Measurements from ENCODE around the gene CPPED1. TPM values are rescaled to one million over a fixed set of nuclear protein-coding genes. Genes with fewer than 3 reads are reported as not detected.

CPPED1 gene
- total and polyA plus RNA-seq, 4 donors, result 10.4 to 29.1 (median 23.0) TPM

GRCh38 chr16:12614662-12615278 lies 188.9 kb downstream of the CPPED1 start:
- TF ChIP-seq EGR1 (IDR thresholded peaks at IDR 0.05; ENCODE audit: low read depth in 2 of 2), result no peak
- no peak for TF ChIP-seq SP1 (IDR thresholded peaks at IDR 0.05)
- no peak for TF ChIP-seq TAF1 (conservative IDR thresholded peaks at IDR 0.05)
- TF ChIP-seq, protein P1, sequence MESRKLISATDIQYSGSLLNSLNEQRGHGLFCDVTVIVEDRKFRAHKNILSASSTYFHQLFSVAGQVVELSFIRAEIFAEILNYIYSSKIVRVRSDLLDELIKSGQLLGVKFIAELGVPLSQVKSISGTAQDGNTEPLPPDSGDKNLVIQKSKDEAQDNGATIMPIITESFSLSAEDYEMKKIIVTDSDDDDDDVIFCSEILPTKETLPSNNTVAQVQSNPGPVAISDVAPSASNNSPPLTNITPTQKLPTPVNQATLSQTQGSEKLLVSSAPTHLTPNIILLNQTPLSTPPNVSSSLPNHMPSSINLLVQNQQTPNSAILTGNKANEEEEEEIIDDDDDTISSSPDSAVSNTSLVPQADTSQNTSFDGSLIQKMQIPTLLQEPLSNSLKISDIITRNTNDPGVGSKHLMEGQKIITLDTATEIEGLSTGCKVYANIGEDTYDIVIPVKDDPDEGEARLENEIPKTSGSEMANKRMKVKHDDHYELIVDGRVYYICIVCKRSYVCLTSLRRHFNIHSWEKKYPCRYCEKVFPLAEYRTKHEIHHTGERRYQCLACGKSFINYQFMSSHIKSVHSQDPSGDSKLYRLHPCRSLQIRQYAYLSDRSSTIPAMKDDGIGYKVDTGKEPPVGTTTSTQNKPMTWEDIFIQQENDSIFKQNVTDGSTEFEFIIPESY (IDR thresholded peaks at IDR 0.05), result no peak
- TF ChIP-seq, protein P2, sequence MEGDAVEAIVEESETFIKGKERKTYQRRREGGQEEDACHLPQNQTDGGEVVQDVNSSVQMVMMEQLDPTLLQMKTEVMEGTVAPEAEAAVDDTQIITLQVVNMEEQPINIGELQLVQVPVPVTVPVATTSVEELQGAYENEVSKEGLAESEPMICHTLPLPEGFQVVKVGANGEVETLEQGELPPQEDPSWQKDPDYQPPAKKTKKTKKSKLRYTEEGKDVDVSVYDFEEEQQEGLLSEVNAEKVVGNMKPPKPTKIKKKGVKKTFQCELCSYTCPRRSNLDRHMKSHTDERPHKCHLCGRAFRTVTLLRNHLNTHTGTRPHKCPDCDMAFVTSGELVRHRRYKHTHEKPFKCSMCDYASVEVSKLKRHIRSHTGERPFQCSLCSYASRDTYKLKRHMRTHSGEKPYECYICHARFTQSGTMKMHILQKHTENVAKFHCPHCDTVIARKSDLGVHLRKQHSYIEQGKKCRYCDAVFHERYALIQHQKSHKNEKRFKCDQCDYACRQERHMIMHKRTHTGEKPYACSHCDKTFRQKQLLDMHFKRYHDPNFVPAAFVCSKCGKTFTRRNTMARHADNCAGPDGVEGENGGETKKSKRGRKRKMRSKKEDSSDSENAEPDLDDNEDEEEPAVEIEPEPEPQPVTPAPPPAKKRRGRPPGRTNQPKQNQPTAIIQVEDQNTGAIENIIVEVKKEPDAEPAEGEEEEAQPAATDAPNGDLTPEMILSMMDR (IDR thresholded peaks at IDR 0.05; ENCODE audit: low read depth, low read length, missing input control), result no peak
- TF ChIP-seq, protein P3, sequence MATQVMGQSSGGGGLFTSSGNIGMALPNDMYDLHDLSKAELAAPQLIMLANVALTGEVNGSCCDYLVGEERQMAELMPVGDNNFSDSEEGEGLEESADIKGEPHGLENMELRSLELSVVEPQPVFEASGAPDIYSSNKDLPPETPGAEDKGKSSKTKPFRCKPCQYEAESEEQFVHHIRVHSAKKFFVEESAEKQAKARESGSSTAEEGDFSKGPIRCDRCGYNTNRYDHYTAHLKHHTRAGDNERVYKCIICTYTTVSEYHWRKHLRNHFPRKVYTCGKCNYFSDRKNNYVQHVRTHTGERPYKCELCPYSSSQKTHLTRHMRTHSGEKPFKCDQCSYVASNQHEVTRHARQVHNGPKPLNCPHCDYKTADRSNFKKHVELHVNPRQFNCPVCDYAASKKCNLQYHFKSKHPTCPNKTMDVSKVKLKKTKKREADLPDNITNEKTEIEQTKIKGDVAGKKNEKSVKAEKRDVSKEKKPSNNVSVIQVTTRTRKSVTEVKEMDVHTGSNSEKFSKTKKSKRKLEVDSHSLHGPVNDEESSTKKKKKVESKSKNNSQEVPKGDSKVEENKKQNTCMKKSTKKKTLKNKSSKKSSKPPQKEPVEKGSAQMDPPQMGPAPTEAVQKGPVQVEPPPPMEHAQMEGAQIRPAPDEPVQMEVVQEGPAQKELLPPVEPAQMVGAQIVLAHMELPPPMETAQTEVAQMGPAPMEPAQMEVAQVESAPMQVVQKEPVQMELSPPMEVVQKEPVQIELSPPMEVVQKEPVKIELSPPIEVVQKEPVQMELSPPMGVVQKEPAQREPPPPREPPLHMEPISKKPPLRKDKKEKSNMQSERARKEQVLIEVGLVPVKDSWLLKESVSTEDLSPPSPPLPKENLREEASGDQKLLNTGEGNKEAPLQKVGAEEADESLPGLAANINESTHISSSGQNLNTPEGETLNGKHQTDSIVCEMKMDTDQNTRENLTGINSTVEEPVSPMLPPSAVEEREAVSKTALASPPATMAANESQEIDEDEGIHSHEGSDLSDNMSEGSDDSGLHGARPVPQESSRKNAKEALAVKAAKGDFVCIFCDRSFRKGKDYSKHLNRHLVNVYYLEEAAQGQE (IDR thresholded peaks at IDR 0.05), result no peak
- no peak for TF ChIP-seq NR2F2 (IDR thresholded peaks at IDR 0.05)
- no peak for TF ChIP-seq HNF4G (IDR thresholded peaks at IDR 0.05)
- no peak for TF ChIP-seq HNF4A (conservative IDR thresholded peaks at IDR 0.05)
- Histone ChIP-seq H3K4me1 (ENCODE audit: control insufficient read depth in 4 of 4, insufficient read depth in 4 of 4, low read length in 3 of 4) (peaks cover 2 to 39% (median 27%) of the 10 kb centered on the region in 4 donors), H3K27ac (ENCODE audit: low read depth in 1 of 2, low read length in 2 of 2) (no peak overlapping the region), H3K9me3 (ENCODE audit: control insufficient read depth in 4 of 4, low read length in 3 of 4) (no peaks in the 10 kb centered on the region), H3K9ac (ENCODE audit: low read depth in 1 of 2, low read length in 2 of 2) (no peak overlapping the region), H3K36me3 (ENCODE audit: control insufficient read depth in 4 of 4, insufficient read depth in 3 of 4, low read depth in 1 of 4, low read length in 3 of 4) (no peaks in the 10 kb centered on the region), H3K4me3 (ENCODE audit: low read depth in 1 of 3, low read length in 3 of 3) (no peak overlapping the region), H3K27me3 (ENCODE audit: control insufficient read depth in 4 of 4, insufficient read depth in 4 of 4, low read length in 3 of 4) (no peaks in the 10 kb centered on the region)
- DNase-seq (ENCODE audit: low spot score), result no peak
- 89% methylated on average over 7 of the region's 7 CpGs for WGBS

DNA sequence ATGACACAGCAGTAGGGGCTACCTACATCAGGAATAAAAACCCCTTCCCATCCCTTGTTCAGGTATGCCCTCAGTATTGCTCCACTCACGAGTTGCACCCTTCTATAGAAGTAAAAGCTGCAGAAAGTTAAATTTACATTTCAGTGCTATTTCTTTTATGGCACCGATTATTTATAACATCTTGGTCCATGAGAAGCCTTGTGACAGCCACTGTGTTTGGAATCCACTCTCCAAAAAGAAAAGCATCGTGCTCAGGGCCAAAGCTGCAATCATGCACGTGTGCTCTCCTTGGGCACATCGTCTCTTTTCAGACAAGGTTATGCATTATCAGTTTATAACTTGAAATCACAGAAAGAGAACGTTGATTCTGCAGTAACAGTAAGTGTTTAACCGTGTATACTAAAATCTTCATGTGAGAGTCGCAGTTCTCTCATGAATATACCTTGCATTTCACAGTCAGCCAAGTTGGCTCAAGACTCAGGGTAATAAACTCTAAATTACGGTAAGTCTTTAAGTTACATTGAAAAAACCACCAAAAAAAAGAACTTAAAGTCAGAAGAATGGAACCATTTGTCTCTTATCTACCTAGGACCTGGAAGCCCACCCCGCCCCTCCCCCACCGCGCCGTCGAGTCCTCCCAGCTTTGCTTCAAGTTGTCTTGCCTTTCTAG lies 189.6 kb downstream of the CPPED1 start:
- H3K27ac ChIP-seq (ENCODE audit: low read depth in 1 of 2, low read length in 2 of 2), result peak overlapping the region; percentile 86 to 89
- WGBS, result 80% methylated on average over 14 of the region's 14 CpGs
- TF ChIP-seq NR2F2 (IDR thresholded peaks at IDR 0.05), result no peak
- no peak for TF ChIP-seq EGR1 (IDR thresholded peaks at IDR 0.05; ENCODE audit: low read depth in 2 of 2)
- no peak for TF ChIP-seq HNF4A (conservative IDR thresholded peaks at IDR 0.05)
- TF ChIP-seq TAF1 (conservative IDR thresholded peaks at IDR 0.05), result no peak
- no peak for TF ChIP-seq JUND (IDR thresholded peaks at IDR 0.05)
- no peak for TF ChIP-seq FOXA1 (IDR thresholded peaks at IDR 0.05)
- no peak for TF ChIP-seq FOXA2 (IDR thresholded peaks at IDR 0.05)
- TF ChIP-seq, protein P3 (IDR thresholded peaks at IDR 0.05), result no peak
- TF ChIP-seq, protein P2 (IDR thresholded peaks at IDR 0.05; ENCODE audit: low read depth, low read length, missing input control), result no peak
- TF ChIP-seq, protein P1 (IDR thresholded peaks at IDR 0.05), result no peak
- TF ChIP-seq RXRA (IDR thresholded peaks at IDR 0.05), result no peak
- DNase-seq (ENCODE audit: low spot score), result no peak
- H3K4me1 ChIP-seq (ENCODE audit: control insufficient read depth in 4 of 4, insufficient read depth in 4 of 4, low read length in 3 of 4), result peaks cover 2 to 42% (median 29%) of the 10 kb centered on the region in 4 donors
- no peaks in the 10 kb centered on the region for H3K36me3 ChIP-seq (ENCODE audit: control insufficient read depth in 4 of 4, insufficient read depth in 3 of 4, low read depth in 1 of 4, low read length in 3 of 4)
- H3K9ac ChIP-seq (ENCODE audit: low read depth in 1 of 2, low read length in 2 of 2), result peak overlapping the region in 1 of 2 donors; percentile 5
- H3K9me3 ChIP-seq (ENCODE audit: control insufficient read depth in 4 of 4, low read length in 3 of 4), result no peaks in the 10 kb centered on the region
- no peaks in the 10 kb centered on the region for H3K27me3 ChIP-seq (ENCODE audit: control insufficient read depth in 4 of 4, insufficient read depth in 4 of 4, low read length in 3 of 4)
- no peak overlapping the region for H3K4me3 ChIP-seq (ENCODE audit: low read depth in 1 of 3, low read length in 3 of 3)
